ENCODE results near the gene EBF3. TPM values are rescaled to one million over a fixed set of nuclear protein-coding genes. Genes with fewer than 3 reads are reported as not detected.

Gene EBF3
- total and polyA plus RNA-seq, 3 experiments from 2014 or later, result not detected

- no peak overlapping the region for H3K27ac Mint-ChIP-seq
- CTCF ChIA-PET, result no interaction called here
- H3K4me1 Mint-ChIP-seq, result no peaks in the 10 kb centered on the region
- no peaks in the 10 kb centered on the region for H3K27me3 ChIP-seq (ENCODE audit: insufficient read depth, low read length, poor library complexity, severe bottlenecking)
- H3K4me3 Mint-ChIP-seq, result no peak overlapping the region
- DNase-seq, result no peak
- no peaks in the 10 kb centered on the region for H3K36me3 ChIP-seq (ENCODE audit: insufficient read depth, low read length)
- H3K4me3 ChIP-seq (ENCODE audit: low read length), result no peak overlapping the region
- peaks cover 2 to 19% of the 10 kb centered on the region in 2 donors for H3K27me3 Mint-ChIP-seq
- POLR2A ChIA-PET, result no interaction called here
- H3K27ac ChIP-seq (ENCODE audit: low read depth, low read length), result no peak overlapping the region
- H3K36me3 Mint-ChIP-seq, result no peaks in the 10 kb centered on the region
- H3K9me3 Mint-ChIP-seq, result no peaks in the 10 kb centered on the region
- no peaks in the 10 kb centered on the region for H3K9me3 ChIP-seq (ENCODE audit: low read length)
- no peaks in the 10 kb centered on the region for H3K4me1 ChIP-seq (ENCODE audit: insufficient read depth, low read length)
These were observed 28.3 kb downstream of the EBF3 start for GRCh38 chr10:129935867-129936152.

GRCh38 chr10:129935102-129935866, 28.8 kb downstream of the EBF3 start:
- Mint-ChIP-seq H3K27me3 (peaks cover 2 to 19% of the 10 kb centered on the region in 2 donors), H3K36me3 (no peaks in the 10 kb centered on the region), H3K4me1 (no peaks in the 10 kb centered on the region), H3K4me3 (no peak overlapping the region), H3K9me3 (no peaks in the 10 kb centered on the region), H3K27ac (no peak overlapping the region)
- no peak overlapping the region for H3K4me3 ChIP-seq (ENCODE audit: low read length)
- H3K9me3 ChIP-seq (ENCODE audit: low read length), result no peaks in the 10 kb centered on the region
- no peak for DNase-seq
- H3K27ac ChIP-seq (ENCODE audit: low read depth, low read length), result no peak overlapping the region
- H3K4me1 ChIP-seq (ENCODE audit: insufficient read depth, low read length), result no peaks in the 10 kb centered on the region
- H3K36me3 ChIP-seq (ENCODE audit: insufficient read depth, low read length), result no peaks in the 10 kb centered on the region
- no peaks in the 10 kb centered on the region for H3K27me3 ChIP-seq (ENCODE audit: insufficient read depth, low read length, poor library complexity, severe bottlenecking)
- ChIA-PET CTCF (no interaction called here), POLR2A (no interaction called here)

- Histone ChIP-seq H3K27me3 (ENCODE audit: insufficient read depth, low read length, poor library complexity, severe bottlenecking) (no peaks in the 10 kb centered on the region), H3K4me1 (ENCODE audit: insufficient read depth, low read length) (no peaks in the 10 kb centered on the region), H3K27ac (ENCODE audit: low read depth, low read length) (no peak overlapping the region), H3K36me3 (ENCODE audit: insufficient read depth, low read length) (no peaks in the 10 kb centered on the region), H3K9me3 (ENCODE audit: low read length) (no peaks in the 10 kb centered on the region), H3K4me3 (ENCODE audit: low read length) (no peak overlapping the region)
- ChIA-PET CTCF (no interaction called here), POLR2A (no interaction called here)
- no peak for DNase-seq
- peaks cover 0 to 16% of the 10 kb centered on the region in 2 donors for H3K27me3 Mint-ChIP-seq
- no peaks in the 10 kb centered on the region for H3K36me3 Mint-ChIP-seq
- H3K27ac Mint-ChIP-seq, result no peak overlapping the region
- no peaks in the 10 kb centered on the region for H3K9me3 Mint-ChIP-seq
- H3K4me3 Mint-ChIP-seq, result no peak overlapping the region
- no peaks in the 10 kb centered on the region for H3K4me1 Mint-ChIP-seq
These were observed 29.7 kb downstream of the EBF3 start for GRCh38 chr10:129934196-129934925.

GRCh38 chr10:129933456-129934092, 30.5 kb downstream of the EBF3 start:
- Histone ChIP-seq H3K27me3 (ENCODE audit: insufficient read depth, low read length, poor library complexity, severe bottlenecking) (no peaks in the 10 kb centered on the region), H3K4me1 (ENCODE audit: insufficient read depth, low read length) (no peaks in the 10 kb centered on the region), H3K27ac (ENCODE audit: low read depth, low read length) (no peak overlapping the region), H3K9me3 (ENCODE audit: low read length) (no peaks in the 10 kb centered on the region), H3K4me3 (ENCODE audit: low read length) (no peak overlapping the region), H3K36me3 (ENCODE audit: insufficient read depth, low read length) (no peaks in the 10 kb centered on the region)
- Mint-ChIP-seq H3K27me3 (peaks cover 0 to 11% of the 10 kb centered on the region in 2 donors), H3K9me3 (no peaks in the 10 kb centered on the region), H3K27ac (no peak overlapping the region), H3K36me3 (no peaks in the 10 kb centered on the region), H3K4me3 (no peak overlapping the region), H3K4me1 (no peaks in the 10 kb centered on the region)
- CTCF ChIA-PET, result no interaction called here
- DNase-seq, result no peak
- POLR2A ChIA-PET, result no interaction called here

GRCh38 chr10:129932751-129933433, 31.2 kb downstream of the EBF3 start:
- no peaks in the 10 kb centered on the region for H3K4me1 Mint-ChIP-seq
- no peak overlapping the region for H3K4me3 ChIP-seq (ENCODE audit: low read length)
- no peaks in the 10 kb centered on the region for H3K36me3 Mint-ChIP-seq
- DNase-seq, result no peak
- no peaks in the 10 kb centered on the region for H3K4me1 ChIP-seq (ENCODE audit: insufficient read depth, low read length)
- CTCF ChIA-PET, result no interaction called here
- H3K9me3 Mint-ChIP-seq, result no peaks in the 10 kb centered on the region
- no peak overlapping the region for H3K27ac ChIP-seq (ENCODE audit: low read depth, low read length)
- peaks cover 0 to 8% of the 10 kb centered on the region in 2 donors for H3K27me3 Mint-ChIP-seq
- no peak overlapping the region for H3K4me3 Mint-ChIP-seq
- H3K27ac Mint-ChIP-seq, result no peak overlapping the region
- no peaks in the 10 kb centered on the region for H3K9me3 ChIP-seq (ENCODE audit: low read length)
- H3K27me3 ChIP-seq (ENCODE audit: insufficient read depth, low read length, poor library complexity, severe bottlenecking), result no peaks in the 10 kb centered on the region
- no peaks in the 10 kb centered on the region for H3K36me3 ChIP-seq (ENCODE audit: insufficient read depth, low read length)
- POLR2A ChIA-PET, result no interaction called here

- POLR2A ChIA-PET, result no interaction called here
- no peak for DNase-seq
- H3K4me3 ChIP-seq (ENCODE audit: low read length), result no peak overlapping the region
- H3K4me1 ChIP-seq (ENCODE audit: insufficient read depth, low read length), result no peaks in the 10 kb centered on the region
- H3K36me3 Mint-ChIP-seq, result no peaks in the 10 kb centered on the region
- no peaks in the 10 kb centered on the region for H3K9me3 ChIP-seq (ENCODE audit: low read length)
- H3K27ac Mint-ChIP-seq, result no peak overlapping the region
- H3K27ac ChIP-seq (ENCODE audit: low read depth, low read length), result no peak overlapping the region
- no peaks in the 10 kb centered on the region for H3K9me3 Mint-ChIP-seq
- peaks cover 0 to 3% of the 10 kb centered on the region in 2 donors for H3K27me3 Mint-ChIP-seq
- H3K4me1 Mint-ChIP-seq, result no peaks in the 10 kb centered on the region
- H3K4me3 Mint-ChIP-seq, result no peak overlapping the region
- H3K36me3 ChIP-seq (ENCODE audit: insufficient read depth, low read length), result no peaks in the 10 kb centered on the region
- no peaks in the 10 kb centered on the region for H3K27me3 ChIP-seq (ENCODE audit: insufficient read depth, low read length, poor library complexity, severe bottlenecking)
- CTCF ChIA-PET, result no interaction called here
These were observed 31.9 kb downstream of the EBF3 start for GRCh38 chr10:129932182-129932581.

- no peaks in the 10 kb centered on the region for H3K9me3 ChIP-seq (ENCODE audit: low read length)
- H3K36me3 ChIP-seq (ENCODE audit: insufficient read depth, low read length), result no peaks in the 10 kb centered on the region
- H3K27ac ChIP-seq (ENCODE audit: low read depth, low read length), result no peak overlapping the region
- ChIA-PET CTCF (no interaction called here), POLR2A (no interaction called here)
- Mint-ChIP-seq H3K27me3 (peaks cover 0 to 3% of the 10 kb centered on the region in 2 donors), H3K36me3 (no peaks in the 10 kb centered on the region), H3K4me3 (no peak overlapping the region), H3K4me1 (no peaks in the 10 kb centered on the region), H3K27ac (peak overlapping the region in 1 of 8 donors; percentile 41), H3K9me3 (no peaks in the 10 kb centered on the region)
- DNase-seq, result no peak
- no peak overlapping the region for H3K4me3 ChIP-seq (ENCODE audit: low read length)
- H3K4me1 ChIP-seq (ENCODE audit: insufficient read depth, low read length), result no peaks in the 10 kb centered on the region
- H3K27me3 ChIP-seq (ENCODE audit: insufficient read depth, low read length, poor library complexity, severe bottlenecking), result no peaks in the 10 kb centered on the region
These were observed 34.5 kb downstream of the EBF3 start for GRCh38 chr10:129929343-129930292.
